NCI-H460 (cell line): ENCODE measurements around the gene RRM1. TPM values are rescaled to one million over a fixed set of nuclear protein-coding genes. Genes with fewer than 3 reads are reported as not detected.
"Not testable (repeated sequence)": the region's sequence is repeated elsewhere in the genome, so short reads cannot be mapped to it uniquely, and the experiment has no call there.

Source experiments
- DNase-seq: peaks from one replicate; pipeline ENCODE4 v3.0.0-alpha.2; 2016; ENCODE audit warnings: low read depth; ENCODE audit errors: extremely low read depth
- polyA plus RNA-seq: library from polyadenylated mRNA; depleted of rRNA; stranded (reverse); fragments of >200 nt; gene quantifications from 2 replicates; pipeline ENCODE4 v1.2.3, GENCODE V29; 2014; cell fraction: nucleus; rRNA removed
- total RNA-seq: library from RNA; depleted of rRNA; stranded (reverse); fragments of >200 nt; shearing (Covaris generic); gene quantifications from 2 replicates; pipeline ENCODE4 v1.2.3, GENCODE V29; 2014; rRNA removed

RRM1 gene
- 69.2 and 73.9 TPM in 2 replicates for total RNA-seq
- 77.5 and 240 TPM in 2 replicates for polyA plus RNA-seq

GRCh38 chr11:4094348-4095291 lies at the start of gene RRM1:
Gene RRM1 (plus strand): TSS chr11:4094799. CDS start chr11:4095013, 214 bp downstream.
- peak; percentile 92 for DNase-seq

GRCh38 chr11:4044976-4045646 lies 49.5 kb upstream of the RRM1 start:
- no peak for DNase-seq

GRCh38 chr11:4048340-4048739 lies 46.3 kb upstream of the RRM1 start:
- no peak for DNase-seq

GRCh38 chr11:4049006-4049405 lies 45.6 kb upstream of the RRM1 start:
- no peak for DNase-seq

GRCh38 chr11:4050138-4050537 lies 44.5 kb upstream of the RRM1 start:
- DNase-seq, result no peak

- not testable (repeated sequence) for DNase-seq
Observed at GRCh38 chr11:4053200-4053599, 41.4 kb upstream of the RRM1 start.

- DNase-seq, result no peak
Observed at GRCh38 chr11:4054643-4055042, 40.0 kb upstream of the RRM1 start.

GRCh38 chr11:4059424-4059823 lies 35.2 kb upstream of the RRM1 start:
- no peak for DNase-seq

GRCh38 chr11:4060182-4060923 lies 34.2 kb upstream of the RRM1 start:
- DNase-seq, result no peak

- DNase-seq, result no peak
Observed at GRCh38 chr11:4061700-4062099, 32.9 kb upstream of the RRM1 start.

GRCh38 chr11:4063348-4063747 lies 31.3 kb upstream of the RRM1 start:
- no peak for DNase-seq

- DNase-seq, result no peak
Observed at GRCh38 chr11:4064278-4064955, 30.2 kb upstream of the RRM1 start.

- DNase-seq, result no peak
Observed at GRCh38 chr11:4065086-4065485, 29.5 kb upstream of the RRM1 start.

- DNase-seq, result no peak
Observed at GRCh38 chr11:4065601-4066377, 28.8 kb upstream of the RRM1 start.

GRCh38 chr11:4066910-4067309 lies 27.7 kb upstream of the RRM1 start:
- DNase-seq, result no peak

- no peak for DNase-seq
Observed at GRCh38 chr11:4068962-4069361, 25.6 kb upstream of the RRM1 start.

- no peak for DNase-seq
Observed at GRCh38 chr11:4071325-4071724, 23.3 kb upstream of the RRM1 start.

GRCh38 chr11:4071914-4072313 lies 22.7 kb upstream of the RRM1 start:
- no peak for DNase-seq

GRCh38 chr11:4072668-4073285 lies 21.8 kb upstream of the RRM1 start:
- DNase-seq, result peak; percentile 64
